Testis (tissue), 3 donors: ENCODE data around the gene SACM1L. TPM values are rescaled to one million over a fixed set of nuclear protein-coding genes. Genes with fewer than 3 reads are reported as not detected.

Source experiments
- DNase-seq: peaks from one replicate; pipeline ENCODE4 v3.0.0-alpha.2; 2019
- H3K27ac ChIP-seq, 2 donors: fragments of 200-600 bp; sonication (generic); one replicate each; pipeline ENCODE4 v1.5.1; 2019
- H3K27me3 ChIP-seq: fragments of 200-600 bp; sonication (generic); one replicate; pipeline ENCODE4 v1.5.1; 2019
- H3K36me3 ChIP-seq: fragments of 200-600 bp; sonication (generic); one replicate; pipeline ENCODE4 v1.5.1; 2017; ENCODE audit warnings: low read depth; ENCODE audit errors: missing control alignments
- H3K4me1 ChIP-seq: fragments of 200-600 bp; sonication (generic); one replicate; pipeline ENCODE4 v1.5.1; 2019
- H3K4me3 ChIP-seq, 2 donors: fragments of 200-600 bp; sonication (generic); one replicate each; pipeline ENCODE4 v1.5.1; 2017 to 2019
- H3K9me3 ChIP-seq: fragments of 200-600 bp; sonication (generic); one replicate; pipeline ENCODE4 v1.5.1; 2017
- POLR2A ChIP-seq: fragments of 450-650 bp; IDR thresholded peaks from one replicate; pipeline ENCODE4 v1.6.1; 2017; ENCODE audit warnings: antibody characterized with exemption, mild to moderate bottlenecking, moderate library complexity
- WGBS, 2 donors: methylation state at CpG; one replicate each; pipeline ENCODE4 v1.1.5; 2018; 5-methylcytosine and 5-hydroxymethylcytosine counted together
- intact Hi-C: fragments of 100-400 bp; cut with DNase I; formaldehyde crosslinking; loops from one replicate; pipeline ENCODE4 v1.15.1; 2023; ENCODE audit warnings: low total_unique reads
- polyA plus RNA-seq: library from polyadenylated mRNA; stranded (reverse); fragments of 350-450 nt; fragmentation: Illumina TruSeq; extraction: RNeasy Lipid Tissue Mini Kit (QIAGEN cat#74804); gene quantifications from one replicate; pipeline ENCODE4 v1.2.3, GENCODE V29; 2014; ENCODE audit warnings: low read depth, low replicate concordance; ENCODE audit not compliant: insufficient read depth
- small RNA-seq, 2 donors: library from RNA; depleted of rRNA; stranded (forward); fragments of <200 nt; gene quantifications; one replicate each; pipeline ENCODE3, GENCODE V24; 2016
- total RNA-seq, 2 donors: library from RNA; depleted of rRNA; stranded (reverse); fragments of >200 nt; gene quantifications; one replicate each; pipeline ENCODE4 v1.2.3, GENCODE V29; 2016
- TF ChIP-seq, protein P1 (sequence below), 3 experiments: fragments of 450-650 bp in 2 of 3; fragments of 200-600 bp in 1 of 3; sonication (generic) in 1 of 3; IDR thresholded peaks; one replicate each; pipeline ENCODE4 v1.5.1; 2016 to 2019; ENCODE audit warnings: antibody characterized with exemption in 3 of 3, mild to moderate bottlenecking in 2 of 3, moderate library complexity in 1 of 3

Gene SACM1L
- total and polyA plus RNA-seq, 3 donors from 2014 or later, result 25.9 to 60.1 (median 48.3) TPM

- WGBS, 2 donors, result 82 to 84% methylated on average over 9 of the region's 9 CpGs
- H3K4me1 ChIP-seq, result no peaks in the 10 kb centered on the region
Observed at GRCh38 chr3:45793482-45794176, 104.4 kb downstream of the SACM1L start.

DNA sequence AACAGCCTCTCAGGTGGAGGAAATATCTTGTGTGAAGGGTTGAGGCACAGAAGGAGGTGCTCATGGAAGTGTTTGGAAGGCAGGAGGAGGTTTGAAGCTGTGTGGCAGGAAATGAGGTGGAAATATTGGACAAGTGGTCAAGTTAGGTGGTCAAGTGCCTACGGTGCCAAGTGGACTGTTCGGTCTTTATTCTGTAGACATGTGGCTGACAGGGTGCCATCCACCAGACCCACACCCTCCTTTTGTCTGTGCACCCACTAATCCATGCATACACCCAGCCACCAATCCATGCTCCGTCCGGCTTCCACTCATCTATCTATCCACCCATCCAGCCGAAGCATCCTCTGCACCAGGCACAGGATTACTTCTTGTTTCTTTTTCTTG lies 105.0 kb downstream of the SACM1L start:
- Histone ChIP-seq H3K4me1 (no peaks in the 10 kb centered on the region), H3K36me3 (no peaks in the 10 kb centered on the region), H3K4me3 (no peak overlapping the region), H3K9me3 (no peaks in the 10 kb centered on the region), H3K27ac (no peak overlapping the region), H3K27me3 (no peaks in the 10 kb centered on the region)
- 95 to 96% methylated on average over 5 of the region's 5 CpGs for WGBS, 2 donors
- no peak for DNase-seq
- intact Hi-C loops, result no loop called here
- TF ChIP-seq, protein P1, sequence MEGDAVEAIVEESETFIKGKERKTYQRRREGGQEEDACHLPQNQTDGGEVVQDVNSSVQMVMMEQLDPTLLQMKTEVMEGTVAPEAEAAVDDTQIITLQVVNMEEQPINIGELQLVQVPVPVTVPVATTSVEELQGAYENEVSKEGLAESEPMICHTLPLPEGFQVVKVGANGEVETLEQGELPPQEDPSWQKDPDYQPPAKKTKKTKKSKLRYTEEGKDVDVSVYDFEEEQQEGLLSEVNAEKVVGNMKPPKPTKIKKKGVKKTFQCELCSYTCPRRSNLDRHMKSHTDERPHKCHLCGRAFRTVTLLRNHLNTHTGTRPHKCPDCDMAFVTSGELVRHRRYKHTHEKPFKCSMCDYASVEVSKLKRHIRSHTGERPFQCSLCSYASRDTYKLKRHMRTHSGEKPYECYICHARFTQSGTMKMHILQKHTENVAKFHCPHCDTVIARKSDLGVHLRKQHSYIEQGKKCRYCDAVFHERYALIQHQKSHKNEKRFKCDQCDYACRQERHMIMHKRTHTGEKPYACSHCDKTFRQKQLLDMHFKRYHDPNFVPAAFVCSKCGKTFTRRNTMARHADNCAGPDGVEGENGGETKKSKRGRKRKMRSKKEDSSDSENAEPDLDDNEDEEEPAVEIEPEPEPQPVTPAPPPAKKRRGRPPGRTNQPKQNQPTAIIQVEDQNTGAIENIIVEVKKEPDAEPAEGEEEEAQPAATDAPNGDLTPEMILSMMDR (IDR thresholded peaks at IDR 0.05), result no peak
- TF ChIP-seq POLR2A, result no peak

More at GRCh38 chr3:45793482-45794176, 104.4 kb downstream of the SACM1L start:
- H3K36me3 ChIP-seq, result no peaks in the 10 kb centered on the region
- H3K4me3 ChIP-seq, result no peak overlapping the region
- intact Hi-C loops, result no loop called here
- no peak for DNase-seq
- H3K27me3 ChIP-seq, result no peaks in the 10 kb centered on the region
- no peak overlapping the region for H3K27ac ChIP-seq
- no peaks in the 10 kb centered on the region for H3K9me3 ChIP-seq
- TF ChIP-seq, protein P1 (IDR thresholded peaks at IDR 0.05), result no peak
- no peak for TF ChIP-seq POLR2A

- no peak for DNase-seq
- no peaks in the 10 kb centered on the region for H3K4me1 ChIP-seq
- H3K27ac ChIP-seq, result no peak overlapping the region
- TF ChIP-seq POLR2A, result no peak
- TF ChIP-seq, protein P1 (IDR thresholded peaks at IDR 0.05), result no peak
- H3K9me3 ChIP-seq, result no peaks in the 10 kb centered on the region
- H3K36me3 ChIP-seq, result no peaks in the 10 kb centered on the region
- 87 to 96% methylated on average over 1 of the region's 1 CpG for WGBS, 2 donors
- intact Hi-C loops, result no loop called here
- no peaks in the 10 kb centered on the region for H3K27me3 ChIP-seq
- no peak overlapping the region for H3K4me3 ChIP-seq
Observed at GRCh38 chr3:45794660-45795059, 105.5 kb downstream of the SACM1L start.

Small RNA genes within 50 kb of the gene (small RNA-seq; reads per million reads assigned to genes)
- 0 reads per million in 2 donors for gene RN7SL145P

Other genes starting within 250 kb of the SACM1L start
- gene LIMD1, start 94.6 kb upstream of the SACM1L start, total RNA-seq, result 10 to 100 TPM; 22.9 to 38.4 TPM
- gene LIMD1, start 94.6 kb upstream of the SACM1L start, polyA plus RNA-seq, result 9.7 TPM
- gene SLC6A20, start 107.1 kb downstream of the SACM1L start, total RNA-seq, result 1 to 10 TPM in 1 of 2 donors, under 1 TPM in 1; 0.87 to 2.3 TPM
- gene SLC6A20, start 107.1 kb downstream of the SACM1L start, polyA plus RNA-seq, result 2.3 TPM
- gene LZTFL1, start 152.7 kb downstream of the SACM1L start, total RNA-seq, result 10 to 100 TPM; 55.6 to 66.4 TPM
- gene LZTFL1, start 152.7 kb downstream of the SACM1L start, polyA plus RNA-seq, result 156 TPM
- gene CCR9, start 197.1 kb downstream of the SACM1L start, total RNA-seq, result under 1 TPM in 1 of 2 donors, not detected in 1; 0.19 TPM
- gene CCR9, start 197.1 kb downstream of the SACM1L start, polyA plus RNA-seq, result 0.25 TPM